ENCODE data around the gene DPF3. TPM values are rescaled to one million over a fixed set of nuclear protein-coding genes. Genes with fewer than 3 reads are reported as not detected.

DPF3 gene
- total and polyA plus RNA-seq, 2 donors (not counting 1 experiment from before 2014, with no cell fraction given), result 3.4 to 10.2 TPM

GRCh38 chr14:72869407-72870329, 24.2 kb downstream of the DPF3 start:
- Histone ChIP-seq H3K9me3 (ENCODE audit: control extremely low read depth in 1 of 3, control insufficient read depth in 2 of 3, insufficient read depth in 1 of 3, low read length in 2 of 3) (peaks cover 0 to 20% (median 5%) of the 10 kb centered on the region in 3 donors), H3K4me2 (replicated peaks; ENCODE audit: low read depth, low read length, poor library complexity, severe bottlenecking) (no peak overlapping the region), H3K36me3 (replicated peaks in 1 of 2; ENCODE audit: control extremely low read depth in 1 of 2, control insufficient read depth in 1 of 2, extremely low read depth in 1 of 2, insufficient read depth in 2 of 2, low read length in 1 of 2) (peaks cover 0 to 4% of the 10 kb centered on the region in 2 experiments), H3K27me3 (replicated peaks in 1 of 4; ENCODE audit: control extremely low read depth in 1 of 4, control insufficient read depth in 3 of 4, insufficient read depth in 4 of 4, low read length in 3 of 4) (no peaks in the 10 kb centered on the region), H2AFZ (ENCODE audit: insufficient read depth, low read depth, low read length, poor library complexity, severe bottlenecking) (no peak overlapping the region), H3K4me3 (ENCODE audit: control extremely low read depth in 1 of 5, extremely low read depth in 1 of 5, insufficient read depth in 1 of 5, low read depth in 2 of 5, low read length in 4 of 5) (no peak overlapping the region), H3K9ac (ENCODE audit: low read length) (no peak overlapping the region), H3K4me1 (ENCODE audit: control insufficient read depth in 2 of 2, insufficient read depth in 2 of 2, low read length in 2 of 2) (peaks cover under 1 to 6% of the 10 kb centered on the region in 2 donors), H4K20me1 (ENCODE audit: control insufficient read depth, insufficient read depth, low read length, poor library complexity, severe bottlenecking) (peaks cover 18% of the 10 kb centered on the region), H3K79me2 (ENCODE audit: control insufficient read depth, insufficient read depth, low read length) (peaks cover 66% of the 10 kb centered on the region), H3K27ac (ENCODE audit: low read length in 2 of 2) (no peak overlapping the region)
- TF ChIP-seq EZH2 (IDR thresholded peaks at IDR 0.05; ENCODE audit: borderline replicate concordance, insufficient read depth, low read depth, low read length, poor library complexity, severe bottlenecking) (no peak), CTCF (IDR thresholded peaks at IDR 0.05) (no peak)
- H3K4me1 Mint-ChIP-seq, result peaks cover 15% of the 10 kb centered on the region
- peaks cover 3% of the 10 kb centered on the region for H3K9me3 Mint-ChIP-seq (ENCODE audit: insufficient read depth)
- intact Hi-C loops (cut with micrococcal nuclease), result no loop called here
- DNase-seq, result no peak
- H3K4me3 Mint-ChIP-seq, result no peak overlapping the region
- no peak for ATAC-seq (ENCODE audit: low read depth)
- H3K27me3 Mint-ChIP-seq, result no peaks in the 10 kb centered on the region
- ChIA-PET CTCF (no interaction called here), POLR2A (no interaction called here)
- WGBS (ENCODE audit: insufficient coverage), result 94% methylated on average over 5 of the region's 8 CpGs
- H3K27ac Mint-ChIP-seq, result no peak overlapping the region

GRCh38 chr14:72868500-72868899, 25.4 kb downstream of the DPF3 start:
- Histone ChIP-seq H3K4me3 (ENCODE audit: control extremely low read depth in 1 of 5, extremely low read depth in 1 of 5, insufficient read depth in 1 of 5, low read depth in 2 of 5, low read length in 4 of 5) (no peak overlapping the region), H3K36me3 (replicated peaks in 1 of 2; ENCODE audit: control extremely low read depth in 1 of 2, control insufficient read depth in 1 of 2, extremely low read depth in 1 of 2, insufficient read depth in 2 of 2, low read length in 1 of 2) (peaks cover 0 to 4% of the 10 kb centered on the region in 2 experiments), H3K27me3 (replicated peaks in 1 of 4; ENCODE audit: control extremely low read depth in 1 of 4, control insufficient read depth in 3 of 4, insufficient read depth in 4 of 4, low read length in 3 of 4) (no peaks in the 10 kb centered on the region), H3K9me3 (ENCODE audit: control extremely low read depth in 1 of 3, control insufficient read depth in 2 of 3, insufficient read depth in 1 of 3, low read length in 2 of 3) (peaks cover 0 to 17% (median 5%) of the 10 kb centered on the region in 3 donors), H3K9ac (ENCODE audit: low read length) (no peak overlapping the region), H3K4me1 (ENCODE audit: control insufficient read depth in 2 of 2, insufficient read depth in 2 of 2, low read length in 2 of 2) (peaks cover 12 to 14% of the 10 kb centered on the region in 2 donors), H3K4me2 (replicated peaks; ENCODE audit: low read depth, low read length, poor library complexity, severe bottlenecking) (no peak overlapping the region), H4K20me1 (ENCODE audit: control insufficient read depth, insufficient read depth, low read length, poor library complexity, severe bottlenecking) (peaks cover 26% of the 10 kb centered on the region), H3K79me2 (ENCODE audit: control insufficient read depth, insufficient read depth, low read length) (peaks cover 69% of the 10 kb centered on the region), H2AFZ (ENCODE audit: insufficient read depth, low read depth, low read length, poor library complexity, severe bottlenecking) (no peak overlapping the region), H3K27ac (ENCODE audit: low read length in 2 of 2) (no peak overlapping the region)
- ATAC-seq (ENCODE audit: low read depth) (no peak), DNase-seq (no peak)
- H3K27me3 Mint-ChIP-seq, result no peaks in the 10 kb centered on the region
- peaks cover 3% of the 10 kb centered on the region for H3K9me3 Mint-ChIP-seq (ENCODE audit: insufficient read depth)
- TF ChIP-seq EZH2 (IDR thresholded peaks at IDR 0.05; ENCODE audit: borderline replicate concordance, insufficient read depth, low read depth, low read length, poor library complexity, severe bottlenecking) (no peak), CTCF (IDR thresholded peaks at IDR 0.05) (no peak)
- POLR2A ChIA-PET, result no interaction called here
- H3K27ac Mint-ChIP-seq, result no peak overlapping the region
- CTCF ChIA-PET, result no interaction called here
- intact Hi-C loops (cut with micrococcal nuclease), result no loop called here
- WGBS (ENCODE audit: insufficient coverage), result 100% methylated on average over 2 of the region's 3 CpGs
- peaks cover 24% of the 10 kb centered on the region for H3K4me1 Mint-ChIP-seq
- H3K4me3 Mint-ChIP-seq, result no peak overlapping the region

Measured in B cell (primary cell).